Caki2 (cell line): ENCODE data around the gene SIRPA. TPM values are rescaled to one million over a fixed set of nuclear protein-coding genes. Genes with fewer than 3 reads are reported as not detected.

ENCODE experiments used
- total RNA-seq: library from RNA; depleted of rRNA; stranded (reverse); fragments of >200 nt; shearing (Covaris generic); gene quantifications from 2 replicates; pipeline ENCODE4 v1.2.3, GENCODE V29; 2014; ENCODE audit warnings: low replicate concordance; rRNA removed

Gene SIRPA
- total RNA-seq, 1 experiment from 2014 or later = 56.2 TPM

Other genes with a start within 250 kb of the SIRPA start
- not detected in 2 replicates for gene SIRPG, start 237.6 kb upstream of the SIRPA start, total RNA-seq
- gene PDYN, start 98.7 kb downstream of the SIRPA start, total RNA-seq = not detected in 2 replicates
- gene STK35, start 206.4 kb downstream of the SIRPA start, total RNA-seq = 11.7 and 12.6 TPM in 2 replicates